GM12874 (cell line): ENCODE data around the gene WBP1.

Experiments used
- CTCF ChIP-seq: IDR thresholded peaks from 2 replicates; pipeline ENCODE4 v1.5.1; 2011; ENCODE audit warnings: low read depth, mild to moderate bottlenecking, control low read depth, low read length, moderate library complexity; ENCODE audit not compliant: insufficient read depth

The WBP1 gene

GRCh38 chr2:74464406-74464805 is 6.2 kb downstream of the WBP1 start:
- no peak for TF ChIP-seq CTCF

GRCh38 chr2:74471332-74472065 is 13.3 kb downstream of the WBP1 start:
- no peak for TF ChIP-seq CTCF

GRCh38 chr2:74472086-74472944 is 14.1 kb downstream of the WBP1 start, which contains the start of gene MRPL53:
Gene MRPL53, minus strand, starts transcription at chr2:74472680. Its CDS starts 20 bp downstream, at chr2:74472660.
- TF ChIP-seq CTCF = no peak

- no peak for TF ChIP-seq CTCF
Measured at GRCh38 chr2:74472945-74473258, 14.7 kb downstream of the WBP1 start.

GRCh38 chr2:74474481-74474880 is 16.2 kb downstream of the WBP1 start:
- no peak for TF ChIP-seq CTCF

- TF ChIP-seq CTCF = peak; percentile 57
Measured at GRCh38 chr2:74474899-74475298, 16.7 kb downstream of the WBP1 start.

- TF ChIP-seq CTCF = no peak
Measured at GRCh38 chr2:74481431-74481830, 23.2 kb downstream of the WBP1 start.
